ENCODE measurements around the gene ARID4B.

Gene ARID4B

GRCh38 chr1:235364189-235364588 is 36.2 kb upstream of the ARID4B start (continued):
- 0 out of 2 replicates have a peak, but pooled peaks have one; percentile 74 for TF ChIP-seq RBAK (tag by site-specific recombination; IDR thresholded peaks at IDR 0.05)
- peak; percentile 34; the same call in 1 of the 2 replicates for TF ChIP-seq ZNF501 (tag by site-specific recombination; IDR thresholded peaks at IDR 0.05)
- 0 out of 2 replicates have a peak, but pooled peaks have one; percentile 57 for TF ChIP-seq ZNF645 (tag by site-specific recombination; IDR thresholded peaks at IDR 0.05)
- TF ChIP-seq ZNF202 (tag by site-specific recombination; IDR thresholded peaks at IDR 0.05; ENCODE audit: borderline replicate concordance): peak; percentile 96; the same call in 1 of the 2 replicates
- peak; percentile 65; the same call in 1 of the 2 replicates for TF ChIP-seq MZF1 (tag by site-specific recombination; IDR thresholded peaks at IDR 0.05; ENCODE audit: borderline replicate concordance)
- peak; percentile 85 for TF ChIP-seq ZNF623 (tag by site-specific recombination; IDR thresholded peaks at IDR 0.05)
- 0 out of 2 replicates have a peak, but pooled peaks have one; percentile 48 for TF ChIP-seq ZNF704 (tag by site-specific recombination; IDR thresholded peaks at IDR 0.05)
- TF ChIP-seq ZBTB8A (tag by site-specific recombination; IDR thresholded peaks at IDR 0.05): peak; percentile 82
- peak; percentile 92 for TF ChIP-seq ZNF266 (tag by site-specific recombination; IDR thresholded peaks at IDR 0.05; ENCODE audit: low read depth)
- peak; percentile 76; the same call in 1 of the 2 replicates for TF ChIP-seq ZNF639 (tag by site-specific recombination; IDR thresholded peaks at IDR 0.05)
- TF ChIP-seq ZFP37 (tag by site-specific recombination; IDR thresholded peaks at IDR 0.05): 0 out of 2 replicates have a peak, but pooled peaks have one; percentile 24
- TF ChIP-seq ZNF354C (tag by site-specific recombination; IDR thresholded peaks at IDR 0.05; ENCODE audit: borderline replicate concordance, low read depth): peak; percentile 95
- TF ChIP-seq ZNF426 (tag by site-specific recombination; IDR thresholded peaks at IDR 0.05): peak; percentile 91
- TF ChIP-seq ZBTB11 (tag by site-specific recombination; conservative IDR thresholded peaks at IDR 0.05; ENCODE audit: low read depth): peak; percentile 79
- peak; percentile 41 for TF ChIP-seq ZNF529 (tag by site-specific recombination; IDR thresholded peaks at IDR 0.05; ENCODE audit: insufficient replicate concordance)
- TF ChIP-seq ZNF214 (tag by site-specific recombination; IDR thresholded peaks at IDR 0.05; ENCODE audit: borderline replicate concordance): peak; percentile 15; the same call in 1 of the 2 replicates
- TF ChIP-seq GFI1B (tag by site-specific recombination; IDR thresholded peaks at IDR 0.05): peak; percentile 32; the same call in 1 of the 2 replicates
- TF ChIP-seq ZNF558 (tag by site-specific recombination; IDR thresholded peaks at IDR 0.05): peak; percentile 84
- TF ChIP-seq AEBP2 (tag by site-specific recombination; IDR thresholded peaks at IDR 0.05; ENCODE audit: borderline replicate concordance): peak; percentile 53; the same call in 1 of the 2 replicates
- peak; percentile 71; the same call in 1 of the 2 replicates for TF ChIP-seq ZNF138 (tag by site-specific recombination; IDR thresholded peaks at IDR 0.05; ENCODE audit: borderline replicate concordance)
